SK-N-SH (cell line): ENCODE data around the gene KRT85. TPM values are rescaled to one million over a fixed set of nuclear protein-coding genes. Genes with fewer than 3 reads are reported as not detected.

Experiments
- CTCF ChIA-PET: fragments of 300-600, 350-600 bp; formaldehyde crosslinking; extraction: SDS; loops from one replicate; lab custom pipeline; 2021; lab: Yijun Ruan, JAX
- POLR2A ChIA-PET: fragments of 350-600 bp; sonication (Branson Sonifier 250); formaldehyde crosslinking; extraction: SDS; loops from one replicate; lab custom pipeline; 2020; ENCODE audit warnings: antibody characterized with exemption, inconsistent platforms; lab: Yijun Ruan, JAX
- DNase-seq: peaks from one replicate; pipeline ENCODE4 v3.0.0; 2012
- H2AFZ ChIP-seq: fragments of 200-600 bp; sonication (generic); 2 replicates; pipeline ENCODE4 v1.8.1; 2016; ENCODE audit warnings: antibody characterized with exemption, mild to moderate bottlenecking, low read depth
- H3F3A ChIP-seq: fragments of 200-600 bp; sonication (generic); replicated peaks from 2 replicates; pipeline ENCODE3; 2016; ENCODE audit warnings: antibody characterized with exemption, mild to moderate bottlenecking; ENCODE audit not compliant: insufficient read depth
- H3K27ac ChIP-seq, 2 experiments: fragments of 200-500 bp in 1 of 2; fragments of 200-600 bp in 1 of 2; sonication (Bioruptor generic) in 1 of 2; sonication (generic), shearing (Covaris generic) in 1 of 2; 2 replicates each; pipeline versions ENCODE4 v1.5.1 to v1.6.1; 2014 to 2016; ENCODE audit warnings: low read depth in 2 of 2, inconsistent platforms in 1 of 2, low read length in 1 of 2, mild to moderate bottlenecking in 1 of 2, mixed read lengths in 1 of 2
- H3K27me3 ChIP-seq: fragments of 200-600 bp; sonication (generic), shearing (Covaris generic); 2 replicates; pipeline ENCODE4 v1.6.1; 2016; ENCODE audit warnings: mixed run types; ENCODE audit not compliant: insufficient read depth
- H3K36me3 ChIP-seq, 2 experiments: fragments of 200-500 bp in 1 of 2; fragments of 200-600 bp in 1 of 2; sonication (Bioruptor generic) in 1 of 2; sonication (generic) in 1 of 2; replicated peaks in 1 of 2; 2 replicates each; pipeline versions ENCODE3 to v1.5.1; 2014 to 2016; ENCODE audit warnings: low read length in 1 of 2, mild to moderate bottlenecking in 1 of 2; ENCODE audit not compliant: insufficient read depth in 2 of 2, control insufficient read depth in 1 of 2
- H3K4me1 ChIP-seq, 2 experiments: fragments of 200-500 bp in 1 of 2; fragments of 200-600 bp in 1 of 2; sonication (Bioruptor generic) in 1 of 2; sonication (generic), shearing (Covaris generic) in 1 of 2; 2 replicates each; pipeline versions ENCODE4 v1.5.1 to v1.6.1; 2014 to 2016; ENCODE audit warnings: low read depth in 1 of 2, low read length in 1 of 2, mixed run types in 1 of 2; ENCODE audit not compliant: insufficient read depth in 2 of 2, control insufficient read depth in 1 of 2
- H3K4me2 ChIP-seq: fragments of 200-600 bp; sonication (generic), shearing (Covaris generic); 2 replicates; pipeline ENCODE4 v1.6.1; 2017; ENCODE audit warnings: mixed run types
- H3K4me3 ChIP-seq, 2 experiments: fragments of 200-500 bp in 1 of 2; fragments of 200-600 bp in 1 of 2; sonication (Bioruptor generic) in 1 of 2; sonication (generic), shearing (Covaris generic) in 1 of 2; 2 replicates each; pipeline versions ENCODE4 v1.5.1 to v1.8.1; 2014 to 2016; ENCODE audit warnings: low read depth in 2 of 2, inconsistent platforms in 1 of 2, low read length in 1 of 2, mild to moderate bottlenecking in 1 of 2, mixed read lengths in 1 of 2, moderate library complexity in 1 of 2
- H3K79me2 ChIP-seq: fragments of 200-600 bp; sonication (generic); 2 replicates; pipeline ENCODE4 v1.8.1; 2017; ENCODE audit warnings: mild to moderate bottlenecking; ENCODE audit not compliant: insufficient read depth
- H3K9ac ChIP-seq: fragments of 200-600 bp; sonication (generic); 2 replicates; pipeline ENCODE4 v1.6.1; 2017; ENCODE audit warnings: mixed run types
- H3K9me2 ChIP-seq: fragments of 200-600 bp; sonication (generic); 2 replicates; pipeline ENCODE4 v1.6.1; 2017; ENCODE audit warnings: mixed run types
- H3K9me3 ChIP-seq: fragments of 200-600 bp; sonication (generic); 2 replicates; pipeline ENCODE4 v1.6.1; 2017; ENCODE audit warnings: mixed run types, mild to moderate bottlenecking, moderate library complexity
- H4K20me1 ChIP-seq: fragments of 200-600 bp; sonication (generic); 2 replicates; pipeline ENCODE4 v1.6.1; 2017; ENCODE audit warnings: mild to moderate bottlenecking, mixed run types; ENCODE audit not compliant: insufficient read depth
- CHD2 ChIP-seq: fragments of 150-350 bp; IDR thresholded peaks from 2 replicates; pipeline ENCODE4 v1.6.1; 2018; ENCODE audit warnings: low read length; ENCODE audit not compliant: partially characterized antibody
- FOSL2 ChIP-seq: IDR thresholded peaks from 2 replicates; pipeline ENCODE4 v1.4.0; 2012; ENCODE audit warnings: low read depth, mild to moderate bottlenecking, moderate library complexity, borderline replicate concordance
- FOXJ3 ChIP-seq: sonication (generic); formaldehyde crosslinking; IDR thresholded peaks from 2 replicates; pipeline ENCODE4 v1.5.1; 2020; ENCODE audit warnings: mild to moderate bottlenecking, missing genetic modification reagents
- FOXM1 ChIP-seq: IDR thresholded peaks from 2 replicates; pipeline ENCODE4 v1.4.0; 2012; ENCODE audit warnings: low read depth, mild to moderate bottlenecking
- POLR2AphosphoS5 ChIP-seq: IDR thresholded peaks from 2 replicates; pipeline ENCODE4 v1.6.1; 2012; ENCODE audit warnings: low read depth, low read length
- RCOR1 ChIP-seq: fragments of 150-350 bp; IDR thresholded peaks from 2 replicates; pipeline ENCODE4 v1.6.1; 2017; ENCODE audit warnings: antibody characterized with exemption, low read length
- RXRA ChIP-seq: IDR thresholded peaks from 2 replicates; pipeline ENCODE4 v1.4.0; 2012; ENCODE audit warnings: low read depth, mild to moderate bottlenecking, borderline replicate concordance
- SIN3A ChIP-seq: IDR thresholded peaks from 2 replicates; pipeline ENCODE4 v1.6.1; 2012; ENCODE audit warnings: low read depth, mild to moderate bottlenecking, low read length, moderate library complexity, borderline replicate concordance
- SMC3 ChIP-seq: IDR thresholded peaks from 2 replicates; pipeline ENCODE4 v1.6.1; 2012; ENCODE audit warnings: low read depth, low read length, improper control_type of control experiment
- WGBS: methylation state at CpG from one replicate; pipeline ENCODE4 v1.1.6; 2017; ENCODE audit warnings: low lambda C conversion rate; 5-methylcytosine and 5-hydroxymethylcytosine counted together
- polyA plus RNA-seq, 3 experiments: library from polyadenylated mRNA; depleted of rRNA; stranded (reverse); fragments of >200 nt; gene quantifications; 2 replicates each; pipeline ENCODE4 v1.2.3, GENCODE V29; 2012
- TF ChIP-seq, protein P1 (sequence below): IDR thresholded peaks from 2 replicates; pipeline ENCODE4; 2012

Gene KRT85
- polyA plus RNA-seq, 1 of the 3 experiments (the other 2 are of a cell fraction), result not detected

DNA sequence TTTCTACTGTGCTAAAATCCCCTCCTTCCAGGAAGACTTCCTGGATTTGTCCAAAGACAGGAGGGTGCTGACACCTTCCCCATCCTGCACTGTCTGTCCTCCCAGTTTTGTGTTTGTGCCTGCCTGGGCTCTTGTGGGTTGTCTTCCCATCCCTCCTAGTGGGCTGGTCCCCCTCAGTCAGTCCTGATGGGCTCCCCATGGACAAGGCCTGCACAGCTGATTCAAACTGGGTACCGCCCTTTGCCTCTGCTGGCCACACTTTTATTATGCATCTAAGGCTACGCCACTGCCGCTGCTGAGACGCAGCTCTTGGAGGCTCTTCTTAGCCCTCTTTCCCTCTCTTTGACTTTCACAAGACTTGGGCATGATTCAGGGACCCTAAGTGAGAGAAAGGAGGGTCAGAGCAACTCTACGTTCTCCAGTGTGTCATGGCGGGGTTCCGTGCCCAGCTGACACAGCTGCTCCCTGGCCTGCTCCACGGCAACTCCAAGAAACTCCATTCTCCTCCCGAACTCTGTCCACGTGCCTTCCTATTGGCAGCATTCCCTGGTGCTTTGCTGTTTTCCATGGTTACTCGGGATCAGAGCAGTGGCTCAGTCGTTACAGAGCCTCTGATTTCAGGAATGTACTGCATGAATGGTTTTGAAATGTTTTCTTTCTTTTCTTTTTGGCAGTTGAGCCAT lies 3.8 kb upstream of the KRT85 start:
- ChIA-PET POLR2A (no interaction called here), CTCF (interaction anchor here (0.6 to 6.6 kb wide), 20 partner anchors 7 to 610 kb away, joined by 3 to 111 read pairs (median 10); no protein-coding TSS in a partner anchor)
- no peaks in the 10 kb centered on the region for H3K79me2 ChIP-seq
- no peaks in the 10 kb centered on the region for H3F3A ChIP-seq
- no peak overlapping the region for H3K4me3 ChIP-seq
- H3K4me1 ChIP-seq, result no peaks in the 10 kb centered on the region
- TF ChIP-seq SIN3A, result no peak
- TF ChIP-seq, protein P1, sequence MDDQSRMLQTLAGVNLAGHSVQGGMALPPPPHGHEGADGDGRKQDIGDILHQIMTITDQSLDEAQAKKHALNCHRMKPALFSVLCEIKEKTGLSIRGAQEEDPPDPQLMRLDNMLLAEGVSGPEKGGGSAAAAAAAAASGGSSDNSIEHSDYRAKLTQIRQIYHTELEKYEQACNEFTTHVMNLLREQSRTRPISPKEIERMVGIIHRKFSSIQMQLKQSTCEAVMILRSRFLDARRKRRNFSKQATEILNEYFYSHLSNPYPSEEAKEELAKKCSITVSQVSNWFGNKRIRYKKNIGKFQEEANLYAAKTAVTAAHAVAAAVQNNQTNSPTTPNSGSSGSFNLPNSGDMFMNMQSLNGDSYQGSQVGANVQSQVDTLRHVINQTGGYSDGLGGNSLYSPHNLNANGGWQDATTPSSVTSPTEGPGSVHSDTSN, result no peak
- H2AFZ ChIP-seq, result no peak overlapping the region
- H3K9me2 ChIP-seq, result no peaks in the 10 kb centered on the region
- DNase-seq, result no peak
- no peak overlapping the region for H3K9ac ChIP-seq
- 47% methylated on average over 12 of the region's 12 CpGs for WGBS
- H3K4me2 ChIP-seq, result no peak overlapping the region; the same call in 1 of the 2 replicates
- peaks cover 7% of the 10 kb centered on the region; the same call in 1 of the 2 replicates for H3K9me3 ChIP-seq
- no peak overlapping the region for H3K27ac ChIP-seq
- H4K20me1 ChIP-seq, result no peaks in the 10 kb centered on the region
- peaks cover 48% of the 10 kb centered on the region for H3K27me3 ChIP-seq
- H3K36me3 ChIP-seq, result no peaks in the 10 kb centered on the region

DNA sequence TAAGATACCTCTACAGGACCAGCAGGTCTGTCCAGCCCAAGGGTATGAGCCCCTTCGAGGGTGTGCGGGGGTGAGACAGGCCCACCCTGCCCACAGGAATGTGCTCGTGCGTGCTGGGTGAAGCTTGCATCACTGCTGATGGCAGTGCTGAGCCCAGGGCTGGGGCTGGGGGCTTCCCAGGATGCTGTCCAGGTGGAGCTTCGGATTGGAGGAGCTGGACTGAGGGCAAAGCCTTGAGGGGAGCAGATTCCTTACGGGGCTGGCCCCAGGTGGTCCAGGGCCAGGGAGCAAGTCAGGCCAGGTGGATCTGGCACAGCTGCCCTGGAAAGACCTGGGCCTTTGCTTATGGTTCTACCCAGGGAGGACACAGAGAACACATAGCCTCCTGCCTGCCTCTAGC lies 2.5 kb upstream of the KRT85 start:
- H3K79me2 ChIP-seq, result no peaks in the 10 kb centered on the region
- peaks cover 50% of the 10 kb centered on the region for H3K27me3 ChIP-seq
- no peaks in the 10 kb centered on the region for H4K20me1 ChIP-seq
- no peak overlapping the region for H3K27ac ChIP-seq
- H3K36me3 ChIP-seq, result no peaks in the 10 kb centered on the region
- no peaks in the 10 kb centered on the region for H3F3A ChIP-seq
- H3K4me3 ChIP-seq, result no peak overlapping the region
- TF ChIP-seq POLR2AphosphoS5 (no peak), FOSL2 (no peak), FOXM1 (no peak), RXRA (no peak), CHD2 (no peak), SMC3 (no peak), RCOR1 (no peak), FOXJ3 (CRISPR knock-in tag) (no peak), SIN3A (no peak)
- TF ChIP-seq, protein P1, result no peak
- no peaks in the 10 kb centered on the region for H3K9me2 ChIP-seq
- no peak for DNase-seq
- no peak overlapping the region for H3K9ac ChIP-seq
- WGBS, result 17% methylated on average over 2 of the region's 6 CpGs
- H2AFZ ChIP-seq, result no peak overlapping the region
- no peaks in the 10 kb centered on the region for H3K4me1 ChIP-seq
- CTCF ChIA-PET, result interaction anchor here (0.6 to 6.6 kb wide), 15 partner anchors 9 to 611 kb away, joined by 3 to 111 read pairs (median 5); no protein-coding TSS in a partner anchor
- H3K4me2 ChIP-seq, result no peak overlapping the region
- H3K9me3 ChIP-seq, result peaks cover 7% of the 10 kb centered on the region; the same call in 1 of the 2 replicates
- POLR2A ChIA-PET, result no interaction called here
